A673 (cell line): Measurements from ENCODE around the gene CERS6.

ENCODE experiments used
- CTCF ChIP-seq: fragments of 300-800, 200-600 bp; sonication (generic); conservative IDR thresholded peaks from 2 replicates; pipeline ENCODE4 v1.5.1; 2017; ENCODE audit warnings: low read depth, mild to moderate bottlenecking, antibody characterized with exemption, low read length, moderate library complexity, mixed read lengths
- EZH2 ChIP-seq: fragments of 200-600 bp; sonication (generic); IDR thresholded peaks from 2 replicates; pipeline ENCODE4 v1.6.1; 2017; ENCODE audit warnings: borderline replicate concordance, low read depth, mild to moderate bottlenecking, mixed read lengths, antibody characterized with exemption, low read length; ENCODE audit not compliant: poor library complexity, severe bottlenecking

- TF ChIP-seq CTCF (no peak), EZH2 (no peak)
Observed at GRCh38 chr2:168694173-168694572, 238.1 kb downstream of the CERS6 start.
